Calu3 (cell line): ENCODE data around the gene SELPLG. TPM values are rescaled to one million over a fixed set of nuclear protein-coding genes. Genes with fewer than 3 reads are reported as not detected.
"Not testable (repeated sequence)": the region's sequence is repeated elsewhere in the genome, so short reads cannot be mapped to it uniquely, and the experiment has no call there.

Source experiments
- BruUV-seq: library from RNA; stranded (reverse); fragments of 400-500 nt; replicated peaks from 2 replicates; lab custom pipeline; 2021; lab: Mats Ljungman, UMichigan
- CTCF ChIA-PET: fragments of 300-600 bp; sonication (Branson Sonifier 250); formaldehyde crosslinking; loops from one replicate; lab custom pipeline; 2022; ENCODE audit warnings: antibody characterized with exemption; lab: Charles Lee
- DNase-seq: peaks from one replicate; pipeline ENCODE4 v3.0.0; 2022
- H3K27ac Mint-ChIP-seq: one replicate; pipeline ENCODE4 v1.8.0; 2022; ENCODE audit warnings: mixed read lengths; ENCODE audit not compliant: unreplicated experiment
- H3K27me3 Mint-ChIP-seq: one replicate; pipeline ENCODE4 v1.8.0; 2022; ENCODE audit warnings: mixed read lengths; ENCODE audit not compliant: unreplicated experiment
- H3K36me3 Mint-ChIP-seq: one replicate; pipeline ENCODE4 v1.8.0; 2022; ENCODE audit warnings: mild to moderate bottlenecking, moderate library complexity, mixed read lengths; ENCODE audit not compliant: insufficient read depth, unreplicated experiment
- H3K4me1 Mint-ChIP-seq: one replicate; pipeline ENCODE4 v1.8.0; 2022; ENCODE audit warnings: mild to moderate bottlenecking, low read depth, mixed read lengths; ENCODE audit not compliant: unreplicated experiment
- H3K4me3 Mint-ChIP-seq: one replicate; pipeline ENCODE4 v1.8.0; 2022; ENCODE audit warnings: mild to moderate bottlenecking, low read depth, moderate library complexity, mixed read lengths; ENCODE audit not compliant: unreplicated experiment
- H3K9me3 Mint-ChIP-seq: one replicate; pipeline ENCODE4 v1.8.0; 2022; ENCODE audit warnings: low read depth, mixed read lengths; ENCODE audit not compliant: unreplicated experiment
- intact Hi-C: fragments of 100-400 bp; cut with micrococcal nuclease; formaldehyde crosslinking; loops from one replicate; pipeline ENCODE4 v1.10.0; 2022; ENCODE audit not compliant: unreplicated experiment
- total RNA-seq: library from RNA; stranded (reverse); gene quantifications from 2 replicates; pipeline ENCODE4 v1.2.3, GENCODE V29; 2022
- TF ChIP-seq, protein P1 (sequence below): fragments of 200-600 bp; IDR thresholded peaks from one replicate; pipeline ENCODE4 v1.8.0; 2022; ENCODE audit warnings: antibody characterized with exemption; ENCODE audit not compliant: unreplicated experiment

Gene SELPLG
- total RNA-seq, 1 experiment from 2014 or later = 0.76 TPM

DNA sequence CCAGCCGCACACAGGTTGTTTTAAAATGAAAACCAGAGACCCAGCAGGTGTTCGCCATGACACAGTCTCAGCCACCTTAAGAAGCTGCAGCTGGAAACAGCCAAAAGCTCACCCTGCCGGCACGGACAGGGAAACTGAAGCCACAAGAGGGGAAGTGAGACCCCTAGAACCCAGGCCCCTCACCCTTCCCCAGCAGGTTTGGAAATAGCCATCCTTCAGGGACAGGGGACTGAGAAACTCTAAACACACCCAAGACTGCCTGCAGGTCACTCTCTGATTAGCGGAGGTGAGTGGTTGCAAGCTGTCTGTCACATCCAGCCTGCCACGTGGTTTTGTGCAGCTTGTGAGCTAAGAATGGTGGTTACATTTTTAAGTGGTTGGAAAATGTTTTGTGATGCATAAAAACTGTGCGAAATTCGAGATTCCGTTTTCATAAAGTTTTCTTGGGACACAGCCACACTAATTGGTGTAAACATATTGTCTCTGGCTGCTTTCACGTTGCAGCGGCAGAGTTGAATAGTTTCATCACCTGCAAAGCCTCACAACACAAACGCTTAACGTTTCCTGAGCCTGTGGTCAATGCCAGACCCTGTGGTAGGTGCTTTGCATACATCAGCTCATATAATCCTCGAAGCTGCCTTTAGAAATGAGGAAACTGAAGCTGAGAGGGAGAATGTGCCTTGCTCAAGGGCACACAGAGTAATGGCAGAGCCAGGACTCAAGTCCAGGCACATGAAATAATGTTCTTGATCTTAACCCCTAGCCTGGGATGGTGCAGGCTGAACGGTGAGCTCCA, 1.7 kb upstream of the SELPLG start:
- Mint-ChIP-seq H3K9me3 (no peaks in the 10 kb centered on the region), H3K27me3 (no peaks in the 10 kb centered on the region), H3K4me3 (no peak overlapping the region), H3K27ac (no peak overlapping the region), H3K36me3 (peaks cover 9% of the 10 kb centered on the region), H3K4me1 (peaks cover 32% of the 10 kb centered on the region)
- no peak for DNase-seq
- intact Hi-C loops = no loop called here
- no TSS peak for BruUV-seq
- TF ChIP-seq, protein P1, sequence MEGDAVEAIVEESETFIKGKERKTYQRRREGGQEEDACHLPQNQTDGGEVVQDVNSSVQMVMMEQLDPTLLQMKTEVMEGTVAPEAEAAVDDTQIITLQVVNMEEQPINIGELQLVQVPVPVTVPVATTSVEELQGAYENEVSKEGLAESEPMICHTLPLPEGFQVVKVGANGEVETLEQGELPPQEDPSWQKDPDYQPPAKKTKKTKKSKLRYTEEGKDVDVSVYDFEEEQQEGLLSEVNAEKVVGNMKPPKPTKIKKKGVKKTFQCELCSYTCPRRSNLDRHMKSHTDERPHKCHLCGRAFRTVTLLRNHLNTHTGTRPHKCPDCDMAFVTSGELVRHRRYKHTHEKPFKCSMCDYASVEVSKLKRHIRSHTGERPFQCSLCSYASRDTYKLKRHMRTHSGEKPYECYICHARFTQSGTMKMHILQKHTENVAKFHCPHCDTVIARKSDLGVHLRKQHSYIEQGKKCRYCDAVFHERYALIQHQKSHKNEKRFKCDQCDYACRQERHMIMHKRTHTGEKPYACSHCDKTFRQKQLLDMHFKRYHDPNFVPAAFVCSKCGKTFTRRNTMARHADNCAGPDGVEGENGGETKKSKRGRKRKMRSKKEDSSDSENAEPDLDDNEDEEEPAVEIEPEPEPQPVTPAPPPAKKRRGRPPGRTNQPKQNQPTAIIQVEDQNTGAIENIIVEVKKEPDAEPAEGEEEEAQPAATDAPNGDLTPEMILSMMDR = no peak
- CTCF ChIA-PET = interaction anchor here (0.6 kb wide), 1 partner anchor 227 kb away, joined by 3 read pairs; no protein-coding TSS in a partner anchor

DNA sequence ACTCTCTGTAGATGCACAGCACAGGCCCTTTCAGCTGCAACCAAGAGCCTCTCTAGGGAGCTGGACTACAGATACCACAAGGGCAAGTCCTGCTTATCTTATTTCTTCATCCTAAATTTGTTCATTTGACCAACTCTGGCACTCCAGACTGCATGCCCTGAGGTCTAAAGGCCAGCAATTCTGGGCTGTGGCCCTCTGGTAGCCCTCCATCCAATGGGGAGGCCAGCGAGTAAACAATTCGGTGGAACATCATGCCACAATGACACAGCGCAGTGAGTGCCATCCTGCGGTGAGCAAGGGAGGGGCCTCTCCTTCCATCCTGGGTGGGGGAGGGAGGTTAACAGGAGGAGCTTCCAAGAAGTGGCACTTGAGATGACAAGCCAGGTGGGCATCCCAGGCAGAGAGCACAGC, 652 bp upstream of the SELPLG start:
- no peak overlapping the region for H3K27ac Mint-ChIP-seq
- H3K27me3 Mint-ChIP-seq = no peaks in the 10 kb centered on the region
- no peak overlapping the region for H3K4me3 Mint-ChIP-seq
- TF ChIP-seq, protein P1 = no peak
- H3K4me1 Mint-ChIP-seq = peaks cover 41% of the 10 kb centered on the region
- CTCF ChIA-PET = no interaction called here
- DNase-seq = no peak
- no TSS peak for BruUV-seq
- intact Hi-C loops = no loop called here
- H3K36me3 Mint-ChIP-seq = peaks cover 9% of the 10 kb centered on the region
- H3K9me3 Mint-ChIP-seq = no peaks in the 10 kb centered on the region

DNA sequence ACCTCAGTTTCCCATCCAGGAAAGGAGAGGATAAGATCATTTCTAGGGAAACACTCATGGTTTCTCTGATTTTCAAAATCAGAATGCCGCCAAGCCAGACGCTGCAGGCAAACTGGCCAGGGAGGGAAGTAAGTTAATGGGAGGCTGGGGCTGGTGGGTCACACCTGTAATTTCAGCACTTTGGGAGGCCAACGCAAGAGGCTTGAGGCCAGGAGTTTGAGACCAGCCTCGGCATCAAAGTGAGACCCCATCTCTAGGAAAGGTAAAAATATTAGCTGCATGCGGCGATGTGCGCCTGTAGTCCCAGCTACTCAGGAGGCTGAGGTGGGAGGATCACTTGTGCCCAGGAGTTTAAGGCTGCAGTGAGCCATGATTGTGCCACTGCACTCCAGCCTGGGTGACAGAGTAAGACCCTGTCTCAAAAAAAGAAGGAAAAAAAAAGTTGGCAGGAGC, 587 bp downstream of the SELPLG start:
- DNase-seq = no peak
- Mint-ChIP-seq H3K9me3 (no peaks in the 10 kb centered on the region), H3K36me3 (no peaks in the 10 kb centered on the region), H3K27ac (no peak overlapping the region), H3K4me1 (peaks cover 49% of the 10 kb centered on the region), H3K4me3 (no peak overlapping the region), H3K27me3 (no peaks in the 10 kb centered on the region)
- TF ChIP-seq, protein P1 = no peak
- CTCF ChIA-PET = interaction anchor here (0.6 kb wide), 1 partner anchor 48 kb away, joined by 3 read pairs; no protein-coding TSS in a partner anchor
- intact Hi-C loops = no loop called here
- BruUV-seq = no TSS peak

DNA sequence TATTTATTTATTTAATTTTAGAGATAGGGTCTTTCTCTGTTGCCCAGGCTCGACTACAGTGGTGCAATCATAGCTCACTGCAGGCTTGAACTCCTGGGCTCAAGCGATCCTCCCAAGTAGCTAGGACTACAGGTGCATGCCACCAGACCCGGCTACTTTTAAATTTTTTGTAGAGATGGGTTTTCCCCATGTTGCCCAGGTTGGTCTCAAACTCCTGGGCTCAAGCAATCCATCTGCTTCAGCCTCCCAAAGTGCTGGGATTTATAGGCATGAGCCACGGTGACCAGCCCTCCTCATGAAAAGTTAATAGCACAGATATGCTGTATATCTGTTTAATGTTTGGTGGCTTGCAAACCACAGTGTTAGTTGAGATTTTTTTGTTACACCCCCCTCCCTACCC, 2.4 kb downstream of the SELPLG start:
- peaks cover 52% of the 10 kb centered on the region for H3K4me1 Mint-ChIP-seq
- H3K36me3 Mint-ChIP-seq, H3K4me3 Mint-ChIP-seq, H3K27me3 Mint-ChIP-seq, DNase-seq, H3K9me3 Mint-ChIP-seq, H3K27ac Mint-ChIP-seq, BruUV-seq, intact Hi-C loops: not testable (repeated sequence)
- CTCF ChIA-PET = interaction anchor here (0.6 kb wide), 1 partner anchor 201 kb away, joined by 3 read pairs; no protein-coding TSS in a partner anchor
